NCI-H2196 treated with DMSO at 0.1 percent for 48 hours (cell line): ENCODE measurements around the gene SLC39A8.
"Not testable (repeated sequence)": the region's sequence is repeated elsewhere in the genome, so short reads cannot be mapped to it uniquely, and the experiment has no call there.

Source experiments
- DNase-seq: peaks from one replicate; lab custom pipeline; 2025; ENCODE audit not compliant: unreplicated experiment; lab: John Stamatoyannopoulos, UW

Gene SLC39A8

GRCh38 chr4:102344954-102345794 is at the start of gene SLC39A8:
TSS of gene SLC39A8 (minus strand) at chr4:102345482. CDS start at chr4:102344662, 820 bp downstream.
- peak; percentile 44 for DNase-seq

- DNase-seq = no peak
Observed at GRCh38 chr4:102392033-102392744, 46.9 kb upstream of the SLC39A8 start.

GRCh38 chr4:102390438-102390837 is 45.2 kb upstream of the SLC39A8 start:
- no peak for DNase-seq

GRCh38 chr4:102388611-102389010 is 43.3 kb upstream of the SLC39A8 start:
- no peak for DNase-seq

- DNase-seq = no peak
Observed at GRCh38 chr4:102387552-102388150, 42.4 kb upstream of the SLC39A8 start.

GRCh38 chr4:102386966-102387365 is 41.7 kb upstream of the SLC39A8 start:
- no peak for DNase-seq

- DNase-seq = not testable (repeated sequence)
Observed at GRCh38 chr4:102380253-102380652, 35.0 kb upstream of the SLC39A8 start.

- no peak for DNase-seq
Observed at GRCh38 chr4:102362922-102363432, 17.7 kb upstream of the SLC39A8 start.

GRCh38 chr4:102358128-102358527 is 12.8 kb upstream of the SLC39A8 start:
- DNase-seq = no peak

GRCh38 chr4:102357637-102358036 is 12.4 kb upstream of the SLC39A8 start:
- not testable (repeated sequence) for DNase-seq

GRCh38 chr4:102356562-102357202 is 11.4 kb upstream of the SLC39A8 start:
- DNase-seq = no peak

- no peak for DNase-seq
Observed at GRCh38 chr4:102355748-102356147, 10.5 kb upstream of the SLC39A8 start.

GRCh38 chr4:102354671-102355454 is 9.6 kb upstream of the SLC39A8 start:
- no peak for DNase-seq

- DNase-seq = no peak
Observed at GRCh38 chr4:102352781-102353180, 7.5 kb upstream of the SLC39A8 start.

- DNase-seq = no peak
Observed at GRCh38 chr4:102350634-102351033, 5.4 kb upstream of the SLC39A8 start.

- no peak for DNase-seq
Observed at GRCh38 chr4:102348701-102349100, 3.4 kb upstream of the SLC39A8 start.

GRCh38 chr4:102345795-102346100 is 466 bp upstream of the SLC39A8 start:
- DNase-seq = no peak

GRCh38 chr4:102344520-102344953 is 745 bp downstream of the SLC39A8 start:
- DNase-seq = no peak

GRCh38 chr4:102343964-102344519 is 1.2 kb downstream of the SLC39A8 start:
- DNase-seq = no peak

- DNase-seq = no peak
Observed at GRCh38 chr4:102342404-102343074, 2.7 kb downstream of the SLC39A8 start.
